GM23248 (cell line): ENCODE results near the gene ZNRF4.

ENCODE experiments used
- EZH2 ChIP-seq: fragments of 200-600 bp; sonication (generic); IDR thresholded peaks from 2 replicates; pipeline ENCODE4 v1.6.1; 2018; ENCODE audit warnings: antibody characterized with exemption, mild to moderate bottlenecking; ENCODE audit not compliant: insufficient read depth, poor library complexity, severe bottlenecking
- EZH2phosphoT487 ChIP-seq: fragments of 200-600 bp; sonication (generic); IDR thresholded peaks from 2 replicates; pipeline ENCODE4 v1.6.1; 2018; ENCODE audit warnings: antibody characterized with exemption, moderate library complexity, mild to moderate bottlenecking, low read depth; ENCODE audit not compliant: insufficient read depth

DNA sequence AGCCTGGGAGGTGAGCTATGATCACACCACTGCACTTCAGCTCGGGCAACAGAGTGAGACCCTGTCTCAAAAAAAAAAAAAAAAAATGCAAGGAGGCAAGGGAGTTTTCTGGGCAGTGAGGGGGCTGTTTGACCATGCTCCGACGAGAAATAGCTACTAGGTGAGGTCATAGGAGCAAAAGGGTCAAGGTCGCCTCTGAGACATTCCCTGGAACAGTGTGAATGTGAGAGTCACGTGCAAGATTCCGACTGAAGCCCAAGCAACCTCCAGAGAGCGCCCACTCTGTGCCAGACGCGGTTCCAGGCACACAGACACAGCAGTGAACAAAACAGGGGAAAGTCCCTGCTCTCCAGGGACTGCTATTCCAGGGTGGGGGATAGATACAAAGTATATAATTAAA, 2.5 kb downstream of the ZNRF4 start:
- TF ChIP-seq EZH2: no peak
- no peak for TF ChIP-seq EZH2phosphoT487
